ENCODE data around the gene HRAS. TPM values are rescaled to one million over a fixed set of nuclear protein-coding genes. Genes with fewer than 3 reads are reported as not detected.

HRAS gene
- polyA plus RNA-seq, 2 of the 4 experiments (the other 2 are of a cell fraction) = 56.3 to 86.9 TPM

DNA sequence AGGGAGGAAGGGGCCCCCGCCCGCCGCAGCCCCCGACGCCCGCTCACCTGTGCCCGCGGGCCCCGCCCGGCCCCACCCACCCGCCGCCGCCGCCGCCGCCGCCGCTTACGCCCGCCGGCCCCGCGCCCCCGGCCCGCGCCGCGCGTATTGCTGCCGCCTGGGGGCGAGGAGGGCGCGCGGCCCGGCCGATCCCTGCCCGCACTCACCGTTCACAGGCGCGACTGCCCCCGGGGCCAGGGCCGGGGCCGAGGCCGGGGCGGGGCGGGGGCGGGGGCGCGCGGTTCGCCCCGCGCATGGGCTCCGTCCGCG, 212 bp downstream of the HRAS start:
- CTCF ChIA-PET = interaction anchor here (1.2 to 5.8 kb wide), 3 partner anchors 17 to 20 kb away, joined by 3 to 40 read pairs (median 9); no protein-coding TSS in a partner anchor
- FAIRE-seq (no peak), DNase-seq (ENCODE audit: low read depth in 1 of 2, low spot score in 1 of 2) (peak in 1 of 2 experiments; percentile 35), ATAC-seq (peak in 1 of 2 experiments; percentile 35; a peak in 3 of 6 replicates)
- Histone ChIP-seq H3K4me1 (peaks cover 12% of the 10 kb centered on the region), H3K9me3 (no peaks in the 10 kb centered on the region), H3K4me3 (peak overlapping the region; percentile 89), H3K27ac (peak overlapping the region; percentile 95 to 98), H3K4me2 (peak overlapping the region; percentile 97)
- POLR2A ChIA-PET = interaction anchor here (0.8 to 1.2 kb wide), 5 partner anchors 10 to 328 kb away, joined by 3 to 4 read pairs (median 4); partner anchors contain the start of genes BET1L, PHRF1 and RIC8A
- TF ChIP-seq, protein P1, sequence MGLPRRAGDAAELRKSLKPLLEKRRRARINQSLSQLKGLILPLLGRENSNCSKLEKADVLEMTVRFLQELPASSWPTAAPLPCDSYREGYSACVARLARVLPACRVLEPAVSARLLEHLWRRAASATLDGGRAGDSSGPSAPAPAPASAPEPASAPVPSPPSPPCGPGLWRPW (IDR thresholded peaks at IDR 0.05) = no peak
- TF ChIP-seq CTCF (IDR thresholded peaks at IDR 0.05) (0 out of 3 replicates have a peak, but pooled peaks have one; percentile 10), RAD21 (conservative IDR thresholded peaks at IDR 0.05 in 1 of 2, IDR thresholded peaks at IDR 0.05 in 1 of 2) (no peak), JUN (IDR thresholded peaks at IDR 0.05) (no peak; a peak in 1 of 5 replicates)
- no CpG with 5 or more reads among the region's 56 CpGs for WGBS (ENCODE audit: missing lambda C conversion rate)

DNA sequence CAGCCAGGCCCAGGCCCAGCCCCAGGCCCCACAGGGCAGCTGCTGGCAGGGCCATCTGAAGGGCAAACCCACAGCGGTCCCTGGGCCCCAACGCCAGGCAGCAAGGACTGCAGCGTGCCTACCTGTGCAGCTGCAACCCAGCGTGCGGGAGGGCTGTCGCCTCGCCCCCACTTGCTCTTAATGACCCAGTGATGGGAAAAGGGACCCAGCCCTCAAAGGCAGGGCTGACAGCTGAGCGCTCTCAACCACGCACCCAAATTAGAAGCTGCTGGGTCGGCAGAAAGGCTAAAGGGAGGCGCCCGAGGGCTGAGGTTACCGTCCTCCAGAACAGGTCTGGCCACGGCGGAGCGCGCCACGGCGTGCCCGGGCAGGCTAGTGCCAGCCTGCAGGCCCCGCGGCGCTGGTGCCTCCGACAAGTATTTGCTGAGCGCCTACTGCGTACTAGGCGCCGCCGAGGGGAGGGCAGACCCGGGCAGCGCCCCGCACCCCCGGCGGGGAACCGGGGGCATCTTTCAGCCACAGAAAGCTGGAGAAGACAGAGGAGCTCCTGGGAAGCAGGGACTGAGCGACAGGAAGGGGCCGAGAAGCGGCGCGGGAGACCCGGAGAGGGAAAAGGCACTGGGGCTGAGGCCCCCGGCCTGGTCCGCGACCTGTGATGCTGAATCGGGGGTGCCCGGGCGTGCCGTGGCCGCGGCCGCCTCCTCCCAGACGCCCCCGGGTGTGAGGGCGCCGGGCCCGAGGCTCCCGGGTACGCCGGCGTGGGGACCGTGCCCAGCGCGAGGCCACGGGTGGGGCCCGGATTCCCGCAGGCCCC, 773 bp downstream of the HRAS start:
- Histone ChIP-seq H3K4me3 (peak overlapping the region; percentile 89), H3K4me1 (peaks cover 12% of the 10 kb centered on the region), H3K4me2 (peak overlapping the region; percentile 97), H3K27ac (peak overlapping the region; percentile 95 to 98), H3K9me3 (no peaks in the 10 kb centered on the region)
- ChIA-PET POLR2A (interaction anchor here (0.5 kb wide), 1 partner anchor 36 kb away, joined by 6 read pairs; no protein-coding TSS in a partner anchor), CTCF (interaction anchor here (1.2 to 5.8 kb wide), 4 partner anchors 13 to 21 kb away, joined by 3 to 40 read pairs (median 11); no protein-coding TSS in a partner anchor)
- TF ChIP-seq HDAC2 (IDR thresholded peaks at IDR 0.05) = no peak
- peak; percentile 32 for TF ChIP-seq MAFK (IDR thresholded peaks at IDR 0.05; ENCODE audit: partially characterized antibody)
- TF ChIP-seq, protein P2, sequence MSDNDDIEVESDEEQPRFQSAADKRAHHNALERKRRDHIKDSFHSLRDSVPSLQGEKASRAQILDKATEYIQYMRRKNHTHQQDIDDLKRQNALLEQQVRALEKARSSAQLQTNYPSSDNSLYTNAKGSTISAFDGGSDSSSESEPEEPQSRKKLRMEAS (IDR thresholded peaks at IDR 0.05) = 0 out of 2 replicates have a peak, but pooled peaks have one; percentile 43
- TF ChIP-seq EHF (CRISPR knock-in tag; IDR thresholded peaks at IDR 0.05) = no peak
- FAIRE-seq = no peak
- no peak for DNase-seq (ENCODE audit: low read depth in 1 of 2, low spot score in 1 of 2)
- WGBS (ENCODE audit: missing lambda C conversion rate) = 11% methylated on average over 24 of the region's 66 CpGs
- ATAC-seq = peak; percentile 14 to 18; a peak in 5 of 6 replicates

DNA sequence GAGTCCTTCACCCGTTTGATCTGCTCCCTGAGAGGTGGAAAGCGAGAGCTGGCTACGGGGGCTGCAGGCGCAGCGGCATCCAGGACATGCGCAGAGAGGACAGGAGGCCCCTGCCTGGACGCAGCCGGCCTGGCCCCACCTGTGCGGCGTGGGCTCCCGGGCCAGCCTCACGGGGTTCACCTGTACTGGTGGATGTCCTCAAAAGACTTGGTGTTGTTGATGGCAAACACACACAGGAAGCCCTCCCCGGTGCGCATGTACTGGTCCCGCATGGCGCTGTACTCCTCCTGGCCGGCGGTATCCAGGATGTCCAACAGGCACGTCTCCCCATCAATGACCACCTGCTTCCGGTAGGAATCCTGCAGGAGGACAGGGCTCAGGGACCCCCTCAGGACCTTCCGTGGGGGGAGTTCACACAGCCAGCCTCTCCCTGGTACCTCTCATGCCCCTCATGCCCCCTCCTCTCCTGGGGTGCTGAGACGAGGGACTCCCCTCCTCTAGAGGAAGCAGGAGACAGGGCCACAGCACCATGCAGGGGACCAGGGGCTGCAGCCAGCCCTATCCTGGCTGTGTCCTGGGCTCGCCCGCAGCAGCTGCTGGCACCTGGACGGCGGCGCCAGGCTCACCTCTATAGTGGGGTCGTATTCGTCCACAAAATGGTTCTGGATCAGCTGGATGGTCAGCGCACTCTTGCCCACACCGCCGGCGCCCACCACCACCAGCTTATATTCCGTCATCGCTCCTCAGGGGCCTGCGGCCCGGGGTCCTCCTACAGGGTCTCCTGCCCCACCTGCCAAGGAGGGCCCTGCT, 1.6 kb downstream of the HRAS start:
- 96% methylated on average over 20 of the region's 37 CpGs for WGBS (ENCODE audit: missing lambda C conversion rate)
- ChIA-PET POLR2A (no interaction called here), CTCF (interaction anchor here (1.1 to 5.8 kb wide), 6 partner anchors 12 to 23 kb away, joined by 3 to 40 read pairs (median 7); no protein-coding TSS in a partner anchor)
- no peak for FAIRE-seq
- peak overlapping the region; percentile 97 for H3K4me2 ChIP-seq
- H3K27ac ChIP-seq = peak overlapping the region; percentile 95 to 98; a peak in 5 of 6 replicates
- no peak for TF ChIP-seq USF2 (IDR thresholded peaks at IDR 0.05)
- H3K4me3 ChIP-seq = peak overlapping the region; percentile 89
- H3K4me1 ChIP-seq = peaks cover 12% of the 10 kb centered on the region
- no peaks in the 10 kb centered on the region for H3K9me3 ChIP-seq
- ATAC-seq = no peak
- no peak for DNase-seq (ENCODE audit: low read depth in 1 of 2, low spot score in 1 of 2)

DNA sequence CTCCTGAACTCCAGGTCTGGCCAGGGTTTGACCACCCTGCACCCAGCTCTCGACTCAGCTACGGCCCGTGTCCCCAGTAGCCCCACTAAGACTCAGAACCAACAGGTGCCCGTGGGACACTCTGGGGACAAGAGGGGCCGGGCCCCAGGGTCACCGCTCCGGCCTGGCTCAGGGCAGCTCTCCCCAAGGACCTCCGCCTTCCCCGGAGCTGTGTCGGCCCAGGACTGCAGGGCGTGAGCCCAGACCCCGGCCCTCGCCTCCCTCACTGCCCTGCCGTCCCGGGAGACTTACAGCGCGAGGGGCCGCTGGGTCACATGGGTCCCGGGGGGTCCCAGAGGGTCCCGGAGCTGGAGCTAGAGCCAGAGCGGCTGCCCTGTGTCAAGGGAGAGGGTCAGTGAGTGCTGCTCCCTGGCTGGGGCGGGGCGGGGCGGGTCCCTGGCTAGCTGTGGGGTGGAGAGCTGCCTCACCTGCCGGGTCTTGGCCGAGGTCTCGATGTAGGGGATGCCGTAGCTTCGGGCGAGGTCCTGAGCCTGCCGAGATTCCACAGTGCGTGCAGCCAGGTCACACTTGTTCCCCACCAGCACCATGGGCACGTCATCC, 2.3 kb downstream of the HRAS start:
- 96% methylated on average over 9 of the region's 33 CpGs for WGBS (ENCODE audit: missing lambda C conversion rate)
- no peak for ATAC-seq

More for the DNA sequence above, 2.3 kb downstream of the HRAS start:
- TF ChIP-seq EHF (CRISPR knock-in tag; IDR thresholded peaks at IDR 0.05) (no peak), GATA3 (IDR thresholded peaks at IDR 0.05; ENCODE audit: borderline replicate concordance) (no peak), FOXS1 (CRISPR knock-in tag; IDR thresholded peaks at IDR 0.05) (no peak), FOSL2 (IDR thresholded peaks at IDR 0.05) (no peak), FOSL2 (CRISPR knock-in tag; IDR thresholded peaks at IDR 0.05) (no peak), E2F6 (IDR thresholded peaks at IDR 0.05; ENCODE audit: borderline replicate concordance, low read depth) (no peak), CEBPB (IDR thresholded peaks at IDR 0.05) (no peak), HOXA7 (CRISPR knock-in tag; IDR thresholded peaks at IDR 0.05) (no peak), ESRRA (IDR thresholded peaks at IDR 0.05; ENCODE audit: borderline replicate concordance, low read length) (no peak)
- DNase-seq (ENCODE audit: low read depth in 1 of 2, low spot score in 1 of 2) = no peak
- POLR2A ChIA-PET = interaction anchor here (0.6 kb wide), 1 partner anchor 278 kb away, joined by 4 read pairs; no protein-coding TSS in a partner anchor
- no peak overlapping the region for H3K27ac ChIP-seq
- H3K4me3 ChIP-seq = no peak overlapping the region
- no peak overlapping the region for H3K4me2 ChIP-seq
- H3K4me1 ChIP-seq = peaks cover 12% of the 10 kb centered on the region
- no peak for FAIRE-seq
- CTCF ChIA-PET = interaction anchor here (1.1 to 5.8 kb wide), 6 partner anchors 12 to 190 kb away, joined by 3 to 40 read pairs (median 5); no protein-coding TSS in a partner anchor
- H3K9me3 ChIP-seq = no peaks in the 10 kb centered on the region

Measured in A549 (cell line).